ENCODE measurements around the gene RAB3A.
"Not testable (repeated sequence)": the region's sequence is repeated elsewhere in the genome, so short reads cannot be mapped to it uniquely, and the experiment has no call there.

DNA sequence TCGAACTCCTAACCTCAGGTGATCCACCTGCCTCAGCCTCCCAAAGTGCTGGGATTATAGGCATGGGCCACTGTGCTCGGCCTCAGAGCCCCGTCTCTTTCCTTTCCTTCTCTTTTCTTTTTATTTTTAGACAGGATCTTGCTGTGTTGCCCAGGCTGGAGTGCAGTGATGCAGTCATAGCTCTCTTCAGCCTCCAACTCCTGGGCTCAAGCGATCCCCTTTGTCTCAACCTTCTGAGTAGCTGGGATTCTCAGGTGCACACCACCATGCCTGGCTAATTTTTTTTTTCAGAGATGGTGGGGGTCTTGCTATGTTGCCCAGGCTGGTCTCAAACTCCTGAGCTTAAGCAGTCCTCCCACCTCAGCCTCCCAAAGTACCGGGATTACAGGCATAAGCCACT lies 6.1 kb upstream of the RAB3A start:
- not testable (repeated sequence) for TF ChIP-seq EZH2 (IDR thresholded peaks at IDR 0.05; ENCODE audit: borderline replicate concordance, low read depth, low read length); ELF1 (tag; IDR thresholded peaks at IDR 0.05); HLTF (IDR thresholded peaks at IDR 0.05); SRSF7 (optimal IDR thresholded peaks at IDR 0.05; ENCODE audit: low read depth, low read length); MLX (CRISPR knock-in tag; conservative IDR thresholded peaks at IDR 0.05); PHTF2 (CRISPR knock-in tag; IDR thresholded peaks at IDR 0.05); TCF7L2 (IDR thresholded peaks at IDR 0.05; ENCODE audit: low read depth, low read length); NFIC (IDR thresholded peaks at IDR 0.05); POLR2A (conservative IDR thresholded peaks at IDR 0.05); HES1 (IDR thresholded peaks at IDR 0.05; ENCODE audit: low read depth)
- TF ChIP-seq, protein P1, sequence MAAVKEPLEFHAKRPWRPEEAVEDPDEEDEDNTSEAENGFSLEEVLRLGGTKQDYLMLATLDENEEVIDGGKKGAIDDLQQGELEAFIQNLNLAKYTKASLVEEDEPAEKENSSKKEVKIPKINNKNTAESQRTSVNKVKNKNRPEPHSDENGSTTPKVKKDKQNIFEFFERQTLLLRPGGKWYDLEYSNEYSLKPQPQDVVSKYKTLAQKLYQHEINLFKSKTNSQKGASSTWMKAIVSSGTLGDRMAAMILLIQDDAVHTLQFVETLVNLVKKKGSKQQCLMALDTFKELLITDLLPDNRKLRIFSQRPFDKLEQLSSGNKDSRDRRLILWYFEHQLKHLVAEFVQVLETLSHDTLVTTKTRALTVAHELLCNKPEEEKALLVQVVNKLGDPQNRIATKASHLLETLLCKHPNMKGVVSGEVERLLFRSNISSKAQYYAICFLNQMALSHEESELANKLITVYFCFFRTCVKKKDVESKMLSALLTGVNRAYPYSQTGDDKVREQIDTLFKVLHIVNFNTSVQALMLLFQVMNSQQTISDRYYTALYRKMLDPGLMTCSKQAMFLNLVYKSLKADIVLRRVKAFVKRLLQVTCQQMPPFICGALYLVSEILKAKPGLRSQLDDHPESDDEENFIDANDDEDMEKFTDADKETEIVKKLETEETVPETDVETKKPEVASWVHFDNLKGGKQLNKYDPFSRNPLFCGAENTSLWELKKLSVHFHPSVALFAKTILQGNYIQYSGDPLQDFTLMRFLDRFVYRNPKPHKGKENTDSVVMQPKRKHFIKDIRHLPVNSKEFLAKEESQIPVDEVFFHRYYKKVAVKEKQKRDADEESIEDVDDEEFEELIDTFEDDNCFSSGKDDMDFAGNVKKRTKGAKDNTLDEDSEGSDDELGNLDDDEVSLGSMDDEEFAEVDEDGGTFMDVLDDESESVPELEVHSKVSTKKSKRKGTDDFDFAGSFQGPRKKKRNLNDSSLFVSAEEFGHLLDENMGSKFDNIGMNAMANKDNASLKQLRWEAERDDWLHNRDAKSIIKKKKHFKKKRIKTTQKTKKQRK (IDR thresholded peaks at IDR 0.05; ENCODE audit: borderline replicate concordance, low read depth, low read length) = not testable (repeated sequence)
